ENCODE data around the gene SAMD4A. TPM values are rescaled to one million over a fixed set of nuclear protein-coding genes. Genes with fewer than 3 reads are reported as not detected.
A peak's percentile ranks its signal among the peaks of the same experiment; 100 is the strongest.

SAMD4A gene
- total RNA-seq, 4 donors from 2014 or later, result 39.8 to 53.3 (median 48.0) TPM

DNA sequence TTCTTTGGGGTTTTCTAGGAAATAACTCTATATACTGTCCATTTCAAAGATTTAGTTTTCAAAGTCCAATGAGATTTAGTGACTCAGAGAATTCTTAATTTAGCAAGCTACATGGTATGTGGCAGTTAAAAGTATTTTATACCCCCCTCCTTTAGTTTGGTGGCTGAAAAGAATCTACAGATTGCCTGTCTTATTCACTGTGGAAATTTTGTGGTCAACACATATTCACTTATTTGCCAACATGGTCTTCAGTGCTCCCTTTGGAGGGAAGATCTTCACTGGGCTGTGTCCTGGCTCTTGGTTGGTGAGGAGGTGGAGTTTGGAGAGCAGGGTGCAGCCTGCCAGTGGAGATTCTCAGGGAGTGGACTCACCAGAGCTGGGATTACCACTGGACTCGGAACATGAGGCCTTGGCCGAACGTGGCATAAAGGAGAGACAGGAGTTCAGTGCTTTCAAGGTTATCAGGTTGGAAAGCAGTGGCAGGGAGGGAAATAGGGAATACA is 39.8 kb downstream of the SAMD4A start:
- peaks cover 0 to 33% (median 0%) of the 10 kb centered on the region in 4 donors for H3K4me1 ChIP-seq
- peak overlapping the region in 1 of 4 donors; percentile 8 for H3K27ac ChIP-seq
- DNase-seq (ENCODE audit: low spot score in 2 of 2), result no peak
- no peaks in the 10 kb centered on the region for H3K36me3 ChIP-seq
- H3K27me3 ChIP-seq, result no peaks in the 10 kb centered on the region
- WGBS, 2 donors, result 76 to 83% methylated on average over 3 of the region's 3 CpGs
- TF ChIP-seq EP300 (IDR thresholded peaks at IDR 0.05), result no peak
- TF ChIP-seq POLR2A (IDR thresholded peaks at IDR 0.05), result no peak
- TF ChIP-seq, protein P1, sequence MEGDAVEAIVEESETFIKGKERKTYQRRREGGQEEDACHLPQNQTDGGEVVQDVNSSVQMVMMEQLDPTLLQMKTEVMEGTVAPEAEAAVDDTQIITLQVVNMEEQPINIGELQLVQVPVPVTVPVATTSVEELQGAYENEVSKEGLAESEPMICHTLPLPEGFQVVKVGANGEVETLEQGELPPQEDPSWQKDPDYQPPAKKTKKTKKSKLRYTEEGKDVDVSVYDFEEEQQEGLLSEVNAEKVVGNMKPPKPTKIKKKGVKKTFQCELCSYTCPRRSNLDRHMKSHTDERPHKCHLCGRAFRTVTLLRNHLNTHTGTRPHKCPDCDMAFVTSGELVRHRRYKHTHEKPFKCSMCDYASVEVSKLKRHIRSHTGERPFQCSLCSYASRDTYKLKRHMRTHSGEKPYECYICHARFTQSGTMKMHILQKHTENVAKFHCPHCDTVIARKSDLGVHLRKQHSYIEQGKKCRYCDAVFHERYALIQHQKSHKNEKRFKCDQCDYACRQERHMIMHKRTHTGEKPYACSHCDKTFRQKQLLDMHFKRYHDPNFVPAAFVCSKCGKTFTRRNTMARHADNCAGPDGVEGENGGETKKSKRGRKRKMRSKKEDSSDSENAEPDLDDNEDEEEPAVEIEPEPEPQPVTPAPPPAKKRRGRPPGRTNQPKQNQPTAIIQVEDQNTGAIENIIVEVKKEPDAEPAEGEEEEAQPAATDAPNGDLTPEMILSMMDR (IDR thresholded peaks at IDR 0.05), result no peak
- H3K9me3 ChIP-seq, result peaks cover 0 to 4% (median 0%) of the 10 kb centered on the region in 4 donors
- no peak overlapping the region for H3K4me3 ChIP-seq

DNA sequence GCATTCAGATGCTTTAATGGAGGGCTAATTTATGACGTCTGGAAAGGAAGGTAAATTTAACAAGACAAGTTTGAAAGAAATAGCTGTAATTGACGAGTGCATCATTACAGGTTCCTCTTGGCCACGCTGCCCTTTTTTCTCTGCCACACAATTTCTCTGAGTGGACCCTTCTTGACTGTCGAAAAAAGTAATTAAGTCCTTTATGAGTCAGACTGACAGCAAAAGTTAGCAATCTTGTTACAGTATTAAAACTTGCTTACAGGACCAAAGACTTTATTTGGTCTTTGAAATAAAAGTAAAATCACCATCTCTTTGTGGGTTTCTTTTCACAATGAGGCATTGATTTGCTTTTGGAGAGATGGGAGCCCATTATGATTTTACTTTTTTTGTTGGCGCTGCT is 42.6 kb downstream of the SAMD4A start:
- H3K9me3 ChIP-seq, result peaks cover 0 to 4% (median 0%) of the 10 kb centered on the region in 4 donors
- no peak for DNase-seq (ENCODE audit: low spot score in 2 of 2)
- H3K36me3 ChIP-seq, result no peaks in the 10 kb centered on the region
- 56 to 62% methylated on average over 5 of the region's 5 CpGs for WGBS, 2 donors
- peak overlapping the region in 2 of 4 donors; percentile 68 to 76 for H3K27ac ChIP-seq
- peaks cover 0 to 27% (median 0%) of the 10 kb centered on the region in 4 donors for H3K4me1 ChIP-seq
- H3K4me3 ChIP-seq, result peak overlapping the region in 1 of 4 donors; percentile 19
- H3K27me3 ChIP-seq, result no peaks in the 10 kb centered on the region
- no peak for TF ChIP-seq EP300 (IDR thresholded peaks at IDR 0.05)
- TF ChIP-seq, protein P1 (IDR thresholded peaks at IDR 0.05), result no peak
- TF ChIP-seq POLR2A (IDR thresholded peaks at IDR 0.05), result no peak

DNA sequence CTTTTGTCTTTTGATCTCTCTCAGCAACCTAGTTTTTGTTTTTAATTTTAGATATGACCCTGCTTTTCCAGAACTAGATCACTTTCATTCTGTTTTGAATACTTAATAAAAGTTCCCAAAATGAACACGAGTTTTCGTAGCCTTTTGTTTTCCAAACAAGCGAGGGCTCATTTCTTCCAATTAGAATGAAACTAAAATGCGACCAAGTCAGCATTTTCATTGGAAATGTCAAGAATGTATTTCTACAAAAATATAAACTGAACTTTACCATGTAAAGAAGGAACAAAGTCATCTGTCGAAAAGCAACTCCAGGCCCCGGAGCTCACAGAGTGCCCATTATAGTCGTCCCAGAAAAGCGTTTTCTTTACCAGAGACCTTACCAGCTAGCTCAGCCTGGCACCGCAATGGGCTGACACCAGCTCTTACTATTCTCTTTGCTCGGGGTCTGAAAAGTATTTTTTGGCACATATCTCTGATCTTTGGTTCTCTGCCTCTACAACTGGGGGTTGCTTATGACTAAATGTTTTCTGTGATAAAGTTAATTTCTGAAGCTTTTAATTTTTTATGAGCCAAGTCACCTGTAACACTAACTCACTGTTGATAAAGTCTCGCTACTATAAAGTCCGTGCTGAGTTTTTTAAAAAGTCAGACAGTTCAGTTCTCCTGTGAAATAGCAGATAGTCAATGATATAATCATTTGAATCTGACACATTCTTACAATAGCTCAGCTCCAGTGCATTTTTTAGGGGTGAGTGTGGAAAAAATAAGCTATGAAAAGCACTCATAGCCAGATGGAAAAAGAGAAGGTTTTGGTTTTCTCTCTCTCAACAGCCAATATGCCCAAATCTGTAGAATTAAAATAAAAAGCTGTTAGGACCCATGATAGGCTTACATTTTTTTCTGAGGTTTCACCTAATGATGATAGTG is 43.4 kb downstream of the SAMD4A start:
- DNase-seq (ENCODE audit: low spot score in 2 of 2), result no peak
- H3K27me3 ChIP-seq, result no peaks in the 10 kb centered on the region
- H3K36me3 ChIP-seq, result no peaks in the 10 kb centered on the region
- peak overlapping the region in 2 of 4 donors; percentile 8 to 19 for H3K4me3 ChIP-seq
- H3K27ac ChIP-seq, result peak overlapping the region in 3 of 4 donors; percentile 18 to 76 (median 68)
- no peak for TF ChIP-seq EP300 (IDR thresholded peaks at IDR 0.05)
- no peak for TF ChIP-seq POLR2A (IDR thresholded peaks at IDR 0.05)
- H3K4me1 ChIP-seq, result peaks cover 0 to 27% (median 0%) of the 10 kb centered on the region in 4 donors
- WGBS, 2 donors, result 37 to 43% methylated on average over 12 of the region's 12 CpGs
- H3K9me3 ChIP-seq, result peaks cover 0 to 4% (median 0%) of the 10 kb centered on the region in 4 donors

DNA sequence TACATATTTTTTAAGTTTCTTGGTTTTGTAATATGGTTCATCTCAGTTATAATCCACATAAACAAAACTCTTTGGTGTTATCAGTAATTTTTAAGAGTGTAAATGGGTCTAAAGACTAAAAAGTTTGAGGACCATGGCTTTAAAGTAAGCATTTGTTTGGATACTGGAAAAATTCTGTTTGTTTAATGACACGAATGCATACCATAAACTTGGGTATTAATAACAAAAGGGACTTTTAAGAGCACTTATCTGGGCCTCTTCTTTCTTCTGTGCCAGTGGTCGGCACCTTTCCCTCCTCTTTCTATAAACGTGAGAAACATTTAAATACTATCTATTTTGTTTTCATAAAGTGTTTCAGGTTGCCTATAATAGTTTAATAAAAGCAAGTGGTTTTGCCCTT is 47.4 kb downstream of the SAMD4A start:
- H3K36me3 ChIP-seq, result peaks cover 0 to 4% (median 0%) of the 10 kb centered on the region in 3 donors
- DNase-seq (ENCODE audit: low spot score in 2 of 2), result no peak
- H3K4me1 ChIP-seq, result peaks cover 0 to 15% (median 0%) of the 10 kb centered on the region in 4 donors
- WGBS, 2 donors, result 69 to 75% methylated on average over 3 of the region's 3 CpGs
- no peaks in the 10 kb centered on the region for H3K27me3 ChIP-seq
- H3K9me3 ChIP-seq, result peaks cover 0 to 3% (median 0%) of the 10 kb centered on the region in 4 donors
- TF ChIP-seq EP300 (IDR thresholded peaks at IDR 0.05), result no peak
- TF ChIP-seq POLR2A (IDR thresholded peaks at IDR 0.05), result no peak
- TF ChIP-seq, protein P1 (IDR thresholded peaks at IDR 0.05), result no peak
- H3K27ac ChIP-seq, result no peak overlapping the region
- no peak overlapping the region for H3K4me3 ChIP-seq

DNA sequence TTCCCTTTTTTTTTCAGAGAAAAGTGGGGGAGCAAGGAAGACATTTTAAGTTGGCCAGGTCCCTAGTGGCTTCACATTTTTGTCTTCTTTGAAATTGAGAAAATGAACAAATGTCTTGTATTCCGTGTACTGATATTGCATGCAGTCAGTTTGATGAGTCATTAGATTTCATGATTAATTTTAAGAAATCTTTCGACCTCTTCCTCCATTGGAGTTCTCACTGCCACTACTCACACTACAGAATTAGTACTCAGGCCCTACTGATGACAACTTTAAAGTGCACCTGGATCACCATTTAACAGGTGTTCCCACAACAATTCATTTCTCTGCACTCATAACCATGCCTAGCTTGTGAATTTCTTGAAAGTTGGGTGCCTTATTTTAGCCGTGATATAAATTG is 50.5 kb downstream of the SAMD4A start:
- Histone ChIP-seq H3K27me3 (no peaks in the 10 kb centered on the region), H3K9me3 (peaks cover 0 to 3% (median 0%) of the 10 kb centered on the region in 4 donors), H3K4me3 (no peak overlapping the region), H3K36me3 (peaks cover 0 to 4% (median 0%) of the 10 kb centered on the region in 3 donors), H3K27ac (no peak overlapping the region), H3K4me1 (no peaks in the 10 kb centered on the region)
- no peak for TF ChIP-seq EP300 (IDR thresholded peaks at IDR 0.05)
- TF ChIP-seq, protein P1 (IDR thresholded peaks at IDR 0.05), result no peak
- no peak for TF ChIP-seq POLR2A (IDR thresholded peaks at IDR 0.05)
- DNase-seq (ENCODE audit: low spot score in 2 of 2), result no peak
- WGBS, 2 donors, result 79 to 85% methylated on average over 3 of the region's 3 CpGs

Data from tibial nerve (tissue), 4 donors.